ENCODE measurements around the gene RASSF7.

The RASSF7 gene

GRCh38 chr11:577611-577894 is 16.8 kb downstream of the RASSF7 start:
- H3K27ac ChIP-seq (ENCODE audit: low read depth, low read length): no peak overlapping the region
- peaks cover 27% of the 10 kb centered on the region; the same call in 1 of the 2 replicates for H4K20me1 ChIP-seq (ENCODE audit: low read depth, low read length)
- H3K4me3 ChIP-seq (ENCODE audit: insufficient read depth, low read length, poor library complexity, severe bottlenecking): peak overlapping the region; percentile 76
- H3F3A ChIP-seq (ENCODE audit: insufficient read depth): 0 out of 2 replicates have a peak, but pooled peaks cover 3% of the 10 kb centered on the region
- H3K36me3 ChIP-seq (ENCODE audit: low read length): no peaks in the 10 kb centered on the region
- no peaks in the 10 kb centered on the region for H3K9me3 ChIP-seq (ENCODE audit: insufficient read depth, low read length)
- no peak for TF ChIP-seq EZH2phosphoT487 (conservative IDR thresholded peaks at IDR 0.05; ENCODE audit: low read length)
- TF ChIP-seq CTCF (IDR thresholded peaks at IDR 0.05; ENCODE audit: insufficient read depth, low read length, poor library complexity, severe bottlenecking): no peak
- no peak overlapping the region for H2AFZ ChIP-seq (ENCODE audit: low read depth, low read length, severe bottlenecking)
- no peaks in the 10 kb centered on the region for H3K27me3 ChIP-seq (ENCODE audit: low read length)
- peak overlapping the region; percentile 85 for H3K4me2 ChIP-seq (ENCODE audit: low read depth, low read length, poor library complexity, severe bottlenecking)
- H3K79me2 ChIP-seq (ENCODE audit: insufficient read depth, low read length): peaks cover 56% of the 10 kb centered on the region
- no peaks in the 10 kb centered on the region for H3K9me2 ChIP-seq (replicated peaks; ENCODE audit: insufficient read depth, low read length)
- H3K9ac ChIP-seq (ENCODE audit: low read length): peak overlapping the region; percentile 78

GRCh38 chr11:578276-579035 is 17.7 kb downstream of the RASSF7 start:
- H2AFZ ChIP-seq (ENCODE audit: low read depth, low read length, severe bottlenecking): no peak overlapping the region

GRCh38 chr11:579830-580601 is 19.2 kb downstream of the RASSF7 start:
- no peaks in the 10 kb centered on the region for H3F3A ChIP-seq (ENCODE audit: insufficient read depth)
- no peak overlapping the region for H3K27ac ChIP-seq (ENCODE audit: low read depth, low read length)
- H3K79me2 ChIP-seq (ENCODE audit: insufficient read depth, low read length): peaks cover 56% of the 10 kb centered on the region
- H4K20me1 ChIP-seq (ENCODE audit: low read depth, low read length): peaks cover 27% of the 10 kb centered on the region; the same call in 1 of the 2 replicates
- no peaks in the 10 kb centered on the region for H3K27me3 ChIP-seq (ENCODE audit: low read length)
- no peak overlapping the region for H3K9ac ChIP-seq (ENCODE audit: low read length)
- no peaks in the 10 kb centered on the region for H3K9me2 ChIP-seq (replicated peaks; ENCODE audit: insufficient read depth, low read length)
- no peak overlapping the region for H3K4me3 ChIP-seq (ENCODE audit: insufficient read depth, low read length, poor library complexity, severe bottlenecking)
- H3K36me3 ChIP-seq (ENCODE audit: low read length): no peaks in the 10 kb centered on the region
- H3K4me2 ChIP-seq (ENCODE audit: low read depth, low read length, poor library complexity, severe bottlenecking): no peak overlapping the region
- TF ChIP-seq EZH2phosphoT487 (conservative IDR thresholded peaks at IDR 0.05; ENCODE audit: low read length) (no peak), CTCF (IDR thresholded peaks at IDR 0.05; ENCODE audit: insufficient read depth, low read length, poor library complexity, severe bottlenecking) (no peak)
- H3K9me3 ChIP-seq (ENCODE audit: insufficient read depth, low read length): no peaks in the 10 kb centered on the region
- no peak overlapping the region for H2AFZ ChIP-seq (ENCODE audit: low read depth, low read length, severe bottlenecking)

More at GRCh38 chr11:578276-579035, 17.7 kb downstream of the RASSF7 start:
- Histone ChIP-seq H3K9me3 (ENCODE audit: insufficient read depth, low read length) (no peaks in the 10 kb centered on the region), H3F3A (ENCODE audit: insufficient read depth) (0 out of 2 replicates have a peak, but pooled peaks cover 3% of the 10 kb centered on the region), H3K4me2 (ENCODE audit: low read depth, low read length, poor library complexity, severe bottlenecking) (peak overlapping the region; percentile 85), H3K36me3 (ENCODE audit: low read length) (no peaks in the 10 kb centered on the region), H3K79me2 (ENCODE audit: insufficient read depth, low read length) (peaks cover 56% of the 10 kb centered on the region), H3K27me3 (ENCODE audit: low read length) (no peaks in the 10 kb centered on the region), H3K4me3 (ENCODE audit: insufficient read depth, low read length, poor library complexity, severe bottlenecking) (peak overlapping the region; percentile 76), H3K9me2 (replicated peaks; ENCODE audit: insufficient read depth, low read length) (no peaks in the 10 kb centered on the region), H3K27ac (ENCODE audit: low read depth, low read length) (no peak overlapping the region), H3K9ac (ENCODE audit: low read length) (peak overlapping the region; percentile 78), H4K20me1 (ENCODE audit: low read depth, low read length) (peaks cover 27% of the 10 kb centered on the region; the same call in 1 of the 2 replicates)
- TF ChIP-seq EZH2phosphoT487 (conservative IDR thresholded peaks at IDR 0.05; ENCODE audit: low read length): no peak
- no peak for TF ChIP-seq CTCF (IDR thresholded peaks at IDR 0.05; ENCODE audit: insufficient read depth, low read length, poor library complexity, severe bottlenecking)
